Measurements from ENCODE around the gene ITGA7.

ITGA7 gene

GRCh38 chr12:55664826-55665225 lies 42.9 kb downstream of the ITGA7 start:
- no peak overlapping the region for H3K27ac ChIP-seq
- TF ChIP-seq CTCF (conservative IDR thresholded peaks at IDR 0.05; ENCODE audit: low read depth): no peak
- no peak for DNase-seq (ENCODE audit: low spot score)
- CTCF ChIA-PET: no interaction called here
- POLR2A ChIA-PET (ENCODE audit: low non-redundant PET): no interaction called here

GRCh38 chr12:55663391-55663790 lies 44.3 kb downstream of the ITGA7 start:
- CTCF ChIA-PET: interaction anchor here (0.6 kb wide), 1 partner anchor 277 kb away, joined by 3 read pairs; no protein-coding TSS in a partner anchor
- POLR2A ChIA-PET (ENCODE audit: low non-redundant PET): no interaction called here

GRCh38 chr12:55659486-55660385 lies 48.0 kb downstream of the ITGA7 start:
- no peak for DNase-seq (ENCODE audit: low spot score)
- H3K27ac ChIP-seq: no peak overlapping the region
- TF ChIP-seq CTCF (conservative IDR thresholded peaks at IDR 0.05; ENCODE audit: low read depth): peak; percentile 43
- ChIA-PET CTCF (no interaction called here), POLR2A (ENCODE audit: low non-redundant PET) (no interaction called here)

More at GRCh38 chr12:55663391-55663790, 44.3 kb downstream of the ITGA7 start:
- no peak for TF ChIP-seq CTCF (conservative IDR thresholded peaks at IDR 0.05; ENCODE audit: low read depth)
- no peak for DNase-seq (ENCODE audit: low spot score)
- no peak overlapping the region for H3K27ac ChIP-seq

GRCh38 chr12:55658635-55659391 lies 48.9 kb downstream of the ITGA7 start:
- no peak for DNase-seq (ENCODE audit: low spot score)
- POLR2A ChIA-PET (ENCODE audit: low non-redundant PET): no interaction called here
- CTCF ChIA-PET: interaction anchor here (0.7 kb wide), 1 partner anchor 77 kb away, joined by 3 read pairs; no protein-coding TSS in a partner anchor
- TF ChIP-seq CTCF (conservative IDR thresholded peaks at IDR 0.05; ENCODE audit: low read depth): no peak
- H3K27ac ChIP-seq: no peak overlapping the region

- TF ChIP-seq CTCF (conservative IDR thresholded peaks at IDR 0.05; ENCODE audit: low read depth): no peak
- CTCF ChIA-PET: interaction anchor here (0.7 kb wide), 1 partner anchor 77 kb away, joined by 3 read pairs; no protein-coding TSS in a partner anchor
- POLR2A ChIA-PET (ENCODE audit: low non-redundant PET): no interaction called here
- no peak overlapping the region for H3K27ac ChIP-seq
- DNase-seq (ENCODE audit: low spot score): no peak
Observed at GRCh38 chr12:55658212-55658611, 49.5 kb downstream of the ITGA7 start.

GRCh38 chr12:55657212-55657611 lies 50.5 kb downstream of the ITGA7 start:
- CTCF ChIA-PET: interaction anchor here (1.2 kb wide), 1 partner anchor 12 kb away, joined by 4 read pairs; no protein-coding TSS in a partner anchor
- POLR2A ChIA-PET (ENCODE audit: low non-redundant PET): no interaction called here
- no peak overlapping the region for H3K27ac ChIP-seq
- TF ChIP-seq CTCF (conservative IDR thresholded peaks at IDR 0.05; ENCODE audit: low read depth): no peak
- DNase-seq (ENCODE audit: low spot score): no peak

All from RWPE1 (cell line).